GM18951 (cell line): ENCODE results near the gene ITGA8.
"Not testable (repeated sequence)": the region's sequence is repeated elsewhere in the genome, so short reads cannot be mapped to it uniquely, and the experiment has no call there.

ENCODE experiments used
- POLR2A ChIP-seq: IDR thresholded peaks from 4 replicates; pipeline ENCODE4 v1.6.1; 2011; ENCODE audit warnings: mild to moderate bottlenecking; ENCODE audit not compliant: insufficient read length, insufficient read depth; ENCODE audit errors: extremely low read depth
- in situ Hi-C: fragments of 300-500 bp; cut with MboI; formaldehyde crosslinking; loops from one replicate; pipeline ENCODE4 v1.12.0; 2022; ENCODE audit warnings: low sequenced_read_pairs, mixed read lengths, inconsistent platforms; ENCODE audit not compliant: unreplicated experiment

ITGA8 gene

DNA sequence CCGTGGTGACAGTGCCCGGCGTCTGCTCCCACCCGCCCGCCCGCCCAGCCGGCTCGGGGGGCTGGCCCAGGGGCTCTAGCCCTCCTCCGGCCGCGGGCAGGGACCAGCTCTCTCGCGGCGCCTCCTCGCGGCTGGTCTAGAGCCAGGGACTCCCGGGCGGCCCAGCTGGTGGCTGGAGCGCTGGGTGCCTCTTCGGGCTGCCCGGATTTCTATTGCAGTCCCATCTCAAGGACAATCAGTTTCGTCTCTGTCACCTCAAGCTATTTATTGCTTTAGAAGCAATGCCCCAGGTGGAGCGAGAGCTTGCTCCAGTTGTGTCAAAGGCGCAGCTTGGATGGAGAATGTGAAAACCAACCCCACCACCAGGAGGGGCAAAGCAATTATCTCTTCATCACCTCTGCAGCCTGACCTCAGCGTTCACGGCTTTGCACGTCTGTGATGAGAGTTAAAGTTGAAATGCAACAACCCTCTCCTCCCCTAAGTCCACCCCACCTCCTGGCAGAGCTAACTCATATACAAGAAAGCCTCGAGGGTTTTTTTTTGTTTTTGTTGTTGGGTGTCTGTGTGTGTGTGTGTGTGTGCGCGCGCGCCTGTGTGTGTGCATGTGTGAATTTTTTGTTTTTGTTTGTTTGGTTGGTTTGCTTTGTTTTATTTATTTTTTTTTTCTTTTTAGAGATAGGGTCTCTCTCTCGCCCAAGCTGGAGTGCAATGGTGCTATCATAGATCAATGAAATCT lies at the start of gene ITGA8:
TSS of gene ITGA8 (minus strand) at position 24 of the 736 bp plus-strand sequence. CDS start 151 bp downstream, outside the sequence.
- TF ChIP-seq POLR2A, result no peak
- in situ Hi-C loops, result no loop called here

DNA sequence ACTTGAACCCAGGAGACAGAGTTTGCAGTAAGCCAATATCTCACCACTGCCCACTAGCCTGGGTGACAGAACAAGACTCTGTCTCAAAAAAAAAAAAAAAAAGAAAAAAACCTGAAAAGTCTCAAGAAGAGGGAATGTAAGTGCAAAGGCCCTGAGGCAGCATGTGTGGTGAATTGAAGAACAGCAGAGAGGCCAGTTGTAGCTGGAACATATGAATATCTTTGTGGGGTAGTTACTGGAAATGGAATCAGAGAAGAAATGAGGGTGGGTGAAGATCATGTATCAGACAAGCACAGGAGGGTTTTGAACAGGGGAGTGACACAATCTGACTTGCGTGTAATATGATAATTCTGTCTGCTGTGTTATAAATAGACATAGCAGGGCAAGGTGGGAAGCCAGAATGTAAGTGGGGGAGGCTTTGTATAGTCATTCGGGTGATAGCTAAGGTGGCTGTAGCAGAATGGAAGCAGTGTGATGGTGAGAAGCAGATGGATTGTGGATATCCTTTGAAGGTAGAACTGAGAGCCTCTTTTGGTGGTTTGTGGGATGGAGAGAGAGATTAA lies 45.3 kb upstream of the ITGA8 start:
- in situ Hi-C loops, result no loop called here
- no peak for TF ChIP-seq POLR2A

DNA sequence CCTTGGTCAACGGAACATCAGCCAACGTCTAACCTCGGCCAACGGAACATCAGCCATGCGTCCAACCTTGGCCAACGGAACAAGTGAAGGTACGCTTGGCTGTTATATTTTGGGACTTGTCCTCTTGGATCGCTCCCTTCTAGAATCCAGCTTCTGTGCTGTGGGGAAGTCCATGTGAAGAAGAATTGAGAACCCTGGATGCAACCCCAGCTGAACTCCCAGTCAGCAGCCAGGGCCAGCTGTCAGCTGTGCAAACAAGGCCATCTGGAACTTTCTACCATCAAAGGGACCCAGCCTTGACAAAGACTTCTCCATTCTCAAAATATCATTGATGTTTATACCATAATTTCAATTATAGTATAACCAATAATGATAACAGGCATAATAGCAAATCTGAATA lies 43.3 kb upstream of the ITGA8 start:
- no peak for TF ChIP-seq POLR2A
- in situ Hi-C loops, result no loop called here

DNA sequence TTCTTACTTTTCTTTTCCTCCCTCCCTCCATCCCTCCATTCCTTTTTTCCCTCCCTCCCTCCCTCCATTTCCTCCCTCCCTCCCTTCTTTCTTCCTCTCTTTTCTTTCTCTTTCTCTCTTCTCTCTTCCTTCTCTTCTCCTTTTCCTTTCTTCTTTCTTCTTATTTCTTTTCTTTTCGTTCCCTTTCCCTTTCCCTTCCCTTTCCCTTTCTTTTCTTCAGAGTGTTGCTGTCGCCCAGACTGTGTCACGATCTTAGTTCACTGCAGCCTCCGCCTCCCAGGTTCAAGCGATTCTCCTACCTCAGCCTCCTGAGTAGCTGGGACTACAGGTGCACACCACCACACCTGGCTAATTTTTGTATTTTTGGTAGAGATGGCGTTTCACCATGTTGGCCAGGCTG lies 42.5 kb upstream of the ITGA8 start:
- in situ Hi-C loops, result not testable (repeated sequence)

DNA sequence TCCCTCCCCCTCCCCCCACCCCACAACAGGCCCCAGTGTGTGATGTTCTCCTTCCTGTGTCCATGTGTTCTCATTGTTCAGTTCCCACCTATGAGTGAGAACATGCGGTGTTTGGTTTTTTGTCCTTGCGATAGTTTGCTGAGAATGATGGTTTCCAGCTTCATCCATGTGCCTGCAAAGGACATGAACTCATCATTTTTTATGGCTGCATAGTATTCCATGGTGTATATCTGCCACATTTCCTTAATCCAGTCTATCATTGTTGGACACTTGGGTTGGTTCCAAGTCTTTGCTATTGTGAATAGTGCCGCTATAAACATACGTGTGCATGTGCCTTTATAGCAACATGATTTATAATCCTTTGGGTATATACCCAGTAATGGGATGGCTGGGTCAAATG lies 41.5 kb upstream of the ITGA8 start:
- in situ Hi-C loops, result not testable (repeated sequence)

DNA sequence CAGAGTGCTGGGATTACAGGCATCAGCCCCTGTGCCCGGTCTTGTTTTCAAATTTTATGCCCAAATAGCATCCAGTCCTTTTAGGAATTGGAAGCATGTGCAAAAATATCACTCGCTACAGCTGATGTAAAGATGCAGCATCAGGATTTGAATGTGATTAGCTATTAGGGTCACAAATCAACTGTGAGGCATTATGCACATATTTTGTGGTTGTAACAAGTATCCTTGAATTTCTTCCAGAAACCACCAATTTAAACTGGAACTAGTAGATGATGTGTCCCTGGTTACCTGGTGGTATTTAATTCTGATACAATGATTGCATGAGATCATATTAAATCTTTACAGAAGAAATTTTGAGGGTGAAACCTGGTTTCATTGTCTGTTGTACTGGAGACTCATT lies 41.0 kb upstream of the ITGA8 start:
- in situ Hi-C loops, result no loop called here
- no peak for TF ChIP-seq POLR2A

DNA sequence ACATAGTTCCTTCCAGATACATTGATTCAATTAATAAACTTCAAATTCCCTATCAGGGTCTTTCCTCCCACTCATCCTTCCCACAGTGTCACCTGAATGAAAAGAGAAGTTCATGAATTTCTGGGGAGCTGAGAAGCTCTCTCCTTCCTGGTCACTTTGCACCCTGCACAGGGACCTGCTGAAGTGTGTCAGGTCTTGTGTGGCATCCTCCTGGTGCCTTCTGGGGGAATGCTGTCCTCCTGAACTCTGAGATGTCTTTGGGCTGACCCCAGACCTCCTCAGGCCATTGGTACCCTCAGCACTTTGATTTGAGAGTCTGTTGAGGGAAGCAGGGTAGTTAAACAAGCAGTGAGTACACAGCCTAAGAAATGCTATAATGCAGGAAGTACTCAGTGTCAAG lies 39.5 kb upstream of the ITGA8 start:
- TF ChIP-seq POLR2A, result no peak
- in situ Hi-C loops, result no loop called here

DNA sequence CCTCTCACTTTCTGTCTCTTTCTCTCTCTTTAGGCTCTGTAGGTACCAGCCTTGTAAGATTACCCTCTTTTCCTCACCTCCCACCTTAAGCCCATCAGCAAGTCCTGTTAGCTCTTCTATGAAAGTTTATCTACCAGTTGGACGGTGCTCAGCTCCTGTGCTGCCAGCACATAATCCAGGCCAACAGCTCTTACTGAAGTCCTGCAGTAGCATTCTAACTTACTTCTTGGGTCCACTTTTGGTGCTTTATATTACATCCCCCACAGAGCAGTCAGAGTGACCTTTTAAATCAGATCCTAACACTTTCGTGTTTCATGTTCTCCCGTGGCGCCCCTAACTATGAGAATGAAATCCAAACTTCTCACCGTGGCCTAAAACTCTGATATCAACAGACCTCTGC lies 38.9 kb upstream of the ITGA8 start:
- TF ChIP-seq POLR2A, result no peak
- in situ Hi-C loops, result no loop called here

DNA sequence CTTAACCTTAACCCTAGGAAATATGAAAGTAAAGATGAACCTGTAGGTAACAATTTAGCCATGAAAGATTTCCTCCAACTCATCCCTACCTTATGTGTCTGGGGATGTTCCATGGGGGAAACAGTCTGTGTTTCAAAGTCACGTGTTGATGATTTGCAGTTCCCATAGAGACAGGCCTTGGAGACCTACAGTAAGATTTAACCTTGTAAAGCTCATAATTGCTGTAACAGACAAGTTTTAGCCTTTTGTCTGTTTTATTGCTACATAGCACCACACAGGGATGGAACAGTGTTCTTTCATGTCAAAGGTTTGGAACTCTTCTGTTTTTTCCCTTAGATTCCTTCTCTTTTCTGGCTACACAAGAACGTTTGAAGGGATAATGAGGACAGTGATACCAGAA lies 35.2 kb upstream of the ITGA8 start:
- TF ChIP-seq POLR2A, result no peak
- in situ Hi-C loops, result no loop called here

DNA sequence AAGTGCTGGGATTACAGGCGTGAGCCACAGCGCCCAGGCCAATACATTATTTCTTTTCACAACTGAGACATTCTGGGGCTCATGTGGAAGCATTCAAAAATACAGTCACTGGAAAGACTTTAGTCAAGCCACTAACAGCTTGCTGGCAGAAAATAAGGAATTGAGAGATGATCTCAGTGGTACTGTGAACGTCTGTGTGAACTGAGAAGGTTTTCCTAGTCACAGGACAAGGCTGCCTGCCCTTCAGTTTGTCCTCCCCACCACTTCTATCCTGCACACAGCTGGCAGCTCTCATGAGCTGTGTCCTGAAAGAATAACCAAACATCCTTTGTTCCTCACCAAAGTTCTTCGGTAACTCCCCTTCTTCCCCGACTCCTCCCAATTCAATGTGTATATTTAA lies 31.3 kb upstream of the ITGA8 start:
- no peak for TF ChIP-seq POLR2A
- in situ Hi-C loops, result no loop called here

DNA sequence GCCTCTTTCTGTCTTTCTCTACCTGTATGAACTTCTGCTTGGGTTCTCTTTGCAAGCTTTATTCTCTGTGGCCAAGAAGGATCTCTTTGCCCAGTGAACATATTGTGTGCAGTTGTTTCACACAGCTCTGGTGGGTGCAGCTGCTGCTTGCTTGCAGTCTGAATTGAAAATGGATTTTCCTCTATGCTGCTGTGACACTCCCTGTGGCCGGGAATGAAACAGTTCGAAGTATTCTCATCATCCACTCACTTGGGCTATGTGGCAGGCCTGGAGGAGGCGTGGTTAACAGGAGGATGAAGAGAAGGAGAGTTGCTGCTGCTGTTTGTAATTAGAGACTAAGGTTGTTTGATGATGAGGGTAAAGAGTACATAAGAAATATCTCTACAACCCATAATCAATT lies 28.4 kb upstream of the ITGA8 start:
- no peak for TF ChIP-seq POLR2A
- in situ Hi-C loops, result loop anchor here (25.0 kb wide), 1 partner anchor 311 kb away; no protein-coding TSS in a partner anchor

DNA sequence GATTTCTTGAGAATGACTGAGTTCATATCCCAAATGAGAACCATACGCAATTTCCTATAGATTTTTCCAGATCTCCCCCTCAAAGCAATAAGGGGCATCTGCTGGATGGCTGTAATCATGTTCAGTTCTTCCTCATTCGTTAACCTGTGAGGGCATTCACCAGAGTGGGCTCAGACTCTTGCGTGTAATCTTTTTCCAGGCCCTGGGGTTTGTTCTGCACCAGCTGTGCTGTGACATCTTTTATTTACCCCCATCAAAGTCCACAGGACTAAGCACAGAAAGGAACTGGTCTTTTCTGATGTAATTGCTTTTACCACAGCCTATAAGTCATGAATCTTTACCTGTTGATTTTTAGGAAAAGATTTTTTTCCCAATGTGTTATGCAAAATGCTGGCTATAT lies 27.9 kb upstream of the ITGA8 start:
- no peak for TF ChIP-seq POLR2A
- in situ Hi-C loops, result loop anchor here (25.0 kb wide), 1 partner anchor 310 kb away; no protein-coding TSS in a partner anchor

DNA sequence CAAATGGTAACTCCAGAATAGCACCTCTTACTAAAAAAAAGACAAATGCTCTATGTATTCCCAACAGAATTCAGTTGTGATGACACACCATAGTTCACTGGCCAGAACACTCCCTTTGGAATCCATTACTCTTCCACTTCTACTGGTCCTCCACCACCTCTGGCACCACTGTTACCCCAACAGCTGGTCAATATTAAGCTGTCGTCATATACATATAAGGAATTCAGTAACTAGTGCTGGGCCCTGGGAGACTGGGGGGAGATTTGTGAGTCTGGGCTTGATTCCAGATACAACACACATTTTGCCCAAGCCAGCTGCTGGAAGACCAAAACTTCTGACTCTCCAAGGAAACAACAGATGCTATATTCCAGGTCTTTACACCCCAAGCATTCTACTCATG lies 26.0 kb upstream of the ITGA8 start:
- no peak for TF ChIP-seq POLR2A
- in situ Hi-C loops, result loop anchor here (25.0 kb wide), 1 partner anchor 308 kb away; no protein-coding TSS in a partner anchor

DNA sequence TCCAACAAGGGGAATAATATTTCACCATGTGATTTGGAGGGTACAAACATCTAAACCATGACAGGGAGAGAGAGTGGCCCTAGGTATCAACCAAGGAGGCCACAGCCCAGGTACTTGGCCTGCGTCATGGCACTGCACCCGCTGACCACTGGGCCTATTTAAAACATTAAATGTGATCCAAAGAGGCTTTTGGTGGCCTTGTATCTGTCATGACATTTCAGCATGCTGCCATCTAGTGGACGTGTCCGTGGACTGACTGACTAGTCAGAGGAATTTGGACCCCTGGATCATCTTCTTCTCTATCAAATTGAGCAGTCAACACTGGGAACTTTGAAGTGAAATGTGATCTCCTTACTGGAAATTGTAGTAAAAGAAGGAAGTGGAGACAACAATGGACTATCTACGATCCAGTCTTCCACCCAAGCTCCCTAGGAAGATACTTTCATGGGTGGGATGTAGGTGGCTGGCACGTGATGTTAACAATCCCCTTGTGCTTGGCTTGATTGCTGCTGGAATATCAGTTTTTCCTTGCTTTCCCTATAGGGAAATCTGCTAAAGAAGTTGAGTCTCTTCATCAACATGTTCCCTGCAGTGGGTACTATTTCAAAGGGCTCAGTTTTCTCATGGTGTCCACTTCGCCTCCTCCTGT lies 24.6 kb upstream of the ITGA8 start:
- in situ Hi-C loops, result loop anchor here (25.0 kb wide), 1 partner anchor 307 kb away; no protein-coding TSS in a partner anchor
- TF ChIP-seq POLR2A, result no peak
